Panc1 (cell line): ENCODE results near the gene TMEM81. TPM values are rescaled to one million over a fixed set of nuclear protein-coding genes. Genes with fewer than 3 reads are reported as not detected.

Source experiments
- ATAC-seq: fragments of 200-7000 bp; cut with Tn5 transposase; 2 replicates; pipeline ENCODE4 v1.9.1; 2020; ENCODE audit warnings: mild to moderate bottlenecking, moderate library complexity
- BruUV-seq: library from RNA; stranded (reverse); fragments of 400-500 nt; replicated peaks from 2 replicates; lab custom pipeline; 2021; lab: Mats Ljungman, UMichigan
- CTCF ChIA-PET: fragments of 300-600 bp; sonication (Branson Sonifier 250); formaldehyde crosslinking; loops from one replicate; lab custom pipeline; 2022; ENCODE audit warnings: antibody characterized with exemption; lab: Charles Lee
- POLR2A ChIA-PET: fragments of 300-600 bp; sonication (Branson Sonifier 250); formaldehyde crosslinking; loops from one replicate; lab custom pipeline; 2022; ENCODE audit warnings: antibody characterized with exemption; lab: Charles Lee
- DNase-seq: peaks from one replicate; pipeline ENCODE4 v3.0.0-alpha.2; 2010; ENCODE audit warnings: low read depth, low spot score
- H3K27ac ChIP-seq: 2 replicates; pipeline ENCODE4 v1.5.1; 2011; ENCODE audit warnings: mild to moderate bottlenecking, low read length, inconsistent platforms
- H3K27me3 ChIP-seq: fragments of 200-500 bp; sonication (Bioruptor generic); 2 replicates; pipeline ENCODE4 v1.6.0; 2014; ENCODE audit warnings: low read length, inconsistent platforms; ENCODE audit not compliant: control insufficient read depth, insufficient read depth
- H3K36me3 ChIP-seq: fragments of 200-500 bp; sonication (Bioruptor generic); 2 replicates; pipeline ENCODE4 v1.5.1; 2014; ENCODE audit warnings: inconsistent platforms, mild to moderate bottlenecking, low read length, moderate library complexity; ENCODE audit not compliant: control insufficient read depth, insufficient read depth
- H3K4me1 ChIP-seq: 2 replicates; pipeline ENCODE4 v1.5.1; 2011; ENCODE audit warnings: inconsistent platforms, mild to moderate bottlenecking, low read length, moderate library complexity; ENCODE audit not compliant: control insufficient read depth, insufficient read depth
- H3K4me3 ChIP-seq, 2 experiments: 2 replicates each; pipeline ENCODE4 v1.5.1; 2011 to 2012; ENCODE audit warnings: low read depth in 2 of 2, low read length in 2 of 2, mild to moderate bottlenecking in 2 of 2, inconsistent platforms in 1 of 2, moderate library complexity in 1 of 2
- H3K9me3 ChIP-seq: fragments of 200-500 bp; sonication (Bioruptor generic); 2 replicates; pipeline ENCODE4 v1.5.1; 2014; ENCODE audit warnings: low read depth, mild to moderate bottlenecking, inconsistent platforms, low read length, moderate library complexity; ENCODE audit not compliant: control insufficient read depth, insufficient read depth
- POLR2AphosphoS5 ChIP-seq: IDR thresholded peaks from 2 replicates; pipeline ENCODE4 v1.6.1; 2012; ENCODE audit warnings: mild to moderate bottlenecking, low read depth, low read length, moderate library complexity
- REST ChIP-seq, 2 experiments: IDR thresholded peaks; 2 replicates each; pipeline ENCODE4 v1.6.1; 2011 to 2012; ENCODE audit warnings: low read depth in 2 of 2, control low read depth in 1 of 2, low read length in 1 of 2, mild to moderate bottlenecking in 1 of 2, moderate library complexity in 1 of 2; ENCODE audit not compliant: insufficient read depth in 1 of 2
- SIN3A ChIP-seq: IDR thresholded peaks from 2 replicates; pipeline ENCODE4 v1.6.1; 2012; ENCODE audit warnings: low read depth, mild to moderate bottlenecking, low read length, moderate library complexity, borderline replicate concordance; ENCODE audit not compliant: insufficient read depth
- TCF7L2 ChIP-seq: IDR thresholded peaks from 2 replicates; pipeline ENCODE4 v1.6.1; 2011; ENCODE audit warnings: mild to moderate bottlenecking, low read depth, low read length, inconsistent platforms
- in situ Hi-C: cut with HindIII; loops from 2 replicates; pipeline ENCODE4 v1.10.0; 2016; ENCODE audit warnings: low sequenced_read_pairs, low pct_unique_long_range_greater_than_20kb
- intact Hi-C: fragments of 100-400 bp; cut with micrococcal nuclease; formaldehyde crosslinking; loops from one replicate; pipeline ENCODE4 v1.10.0; 2022; ENCODE audit not compliant: unreplicated experiment
- total RNA-seq: library from RNA; stranded (reverse); gene quantifications from one replicate; pipeline ENCODE4 v1.2.1, GENCODE V29; 2021; ENCODE audit not compliant: unreplicated experiment

The TMEM81 gene
- total RNA-seq, 1 experiment from 2014 or later = 4.0 TPM

GRCh38 chr1:205071028-205071409 is 13.2 kb downstream of the TMEM81 start:
- ChIA-PET CTCF (interaction anchor here (0.6 to 1.7 kb wide), 3 partner anchors 9 to 200 kb away, joined by 3 to 12 read pairs (median 6); no protein-coding TSS in a partner anchor), POLR2A (no interaction called here)
- in situ Hi-C loops = no loop called here
- no peak overlapping the region for H3K27ac ChIP-seq
- no peaks in the 10 kb centered on the region; the same call in 1 of the 2 replicates for H3K4me1 ChIP-seq
- H3K27me3 ChIP-seq = no peaks in the 10 kb centered on the region
- H3K36me3 ChIP-seq = no peaks in the 10 kb centered on the region
- H3K4me3 ChIP-seq = no peak overlapping the region
- DNase-seq (no peak), ATAC-seq (no peak)
- no peaks in the 10 kb centered on the region for H3K9me3 ChIP-seq
- TF ChIP-seq POLR2AphosphoS5 (no peak), REST (IDR thresholded peaks at IDR 0.05; ENCODE audit: insufficient read depth in 1 of 2, low read depth in 2 of 2, low read length in 1 of 2) (no peak), SIN3A (no peak), TCF7L2 (no peak)
- BruUV-seq = no TSS peak
- intact Hi-C loops = no loop called here

DNA sequence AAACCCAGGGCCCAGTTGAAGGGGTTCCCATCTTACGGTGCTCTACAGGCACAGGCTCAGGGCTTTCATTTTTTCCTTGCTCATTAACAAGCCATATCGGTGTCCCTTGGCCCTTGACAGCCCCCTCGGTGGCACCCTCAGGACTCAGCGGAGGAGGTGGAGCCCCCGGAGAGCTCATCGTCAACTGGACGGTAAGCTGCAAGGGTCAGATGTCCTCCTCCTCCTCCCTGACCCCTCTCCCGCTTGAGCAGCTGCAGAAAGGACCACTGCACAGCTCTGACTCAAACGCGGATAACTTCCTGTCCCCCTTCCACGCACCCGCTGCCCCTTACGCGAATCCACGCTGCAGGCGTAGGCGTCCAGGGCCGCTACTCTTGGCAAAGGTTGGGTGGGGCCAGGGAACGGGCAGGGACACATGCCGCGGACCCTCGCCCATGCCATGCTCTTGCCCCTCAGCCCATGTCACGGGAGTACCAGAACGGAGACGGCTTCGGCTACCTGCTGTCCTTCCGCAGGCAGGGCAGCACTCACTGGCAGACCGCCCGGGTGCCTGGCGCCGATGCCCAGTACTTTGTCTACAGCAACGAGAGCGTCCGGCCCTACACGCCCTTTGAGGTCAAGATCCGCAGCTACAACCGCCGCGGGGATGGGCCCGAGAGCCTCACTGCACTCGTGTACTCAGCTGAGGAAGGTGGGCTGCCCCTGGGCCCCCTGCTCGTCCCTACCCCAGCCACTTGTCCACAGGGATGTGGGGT is 14.7 kb downstream of the TMEM81 start:
- ATAC-seq = no peak
- POLR2A ChIA-PET = no interaction called here
- Histone ChIP-seq H3K36me3 (no peaks in the 10 kb centered on the region), H3K4me1 (no peaks in the 10 kb centered on the region; the same call in 1 of the 2 replicates), H3K27me3 (no peaks in the 10 kb centered on the region), H3K9me3 (no peaks in the 10 kb centered on the region), H3K4me3 (no peak overlapping the region), H3K27ac (no peak overlapping the region)
- in situ Hi-C loops = no loop called here
- TF ChIP-seq TCF7L2 (no peak), REST (IDR thresholded peaks at IDR 0.05; ENCODE audit: insufficient read depth in 1 of 2, low read depth in 2 of 2, low read length in 1 of 2) (no peak)
- BruUV-seq = no TSS peak
- intact Hi-C loops = loop anchor here (5.0 to 10.0 kb wide), 2 partner anchors 188 to 265 kb away; no protein-coding TSS in a partner anchor
- CTCF ChIA-PET = interaction anchor here (1.7 kb wide), 1 partner anchor 8 kb away, joined by 6 read pairs; no protein-coding TSS in a partner anchor
- no peak for DNase-seq
